Measurements from ENCODE around the gene GRIA4.
"Not testable (repeated sequence)": the region's sequence is repeated elsewhere in the genome, so short reads cannot be mapped to it uniquely, and the experiment has no call there.

Gene GRIA4

DNA sequence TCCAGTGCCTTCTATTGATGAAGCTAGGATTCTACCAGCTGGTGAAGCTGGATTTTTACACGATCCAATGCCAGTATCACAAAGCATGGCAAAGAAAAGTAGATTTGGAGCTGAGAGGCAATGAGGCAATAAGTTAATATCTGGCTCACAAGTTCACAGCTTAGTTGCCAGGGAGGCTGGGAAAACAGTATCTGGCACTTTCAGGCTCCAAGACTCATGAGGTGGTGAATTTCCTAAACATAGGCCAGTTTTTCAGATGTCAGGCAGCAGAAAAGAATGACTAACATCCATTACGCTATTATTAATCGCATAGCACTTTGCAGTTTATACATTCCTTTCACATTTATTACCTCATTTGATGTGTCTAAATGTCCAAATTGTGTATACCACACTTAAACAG is 122.7 kb downstream of the GRIA4 start:
- no peak for DNase-seq

DNA sequence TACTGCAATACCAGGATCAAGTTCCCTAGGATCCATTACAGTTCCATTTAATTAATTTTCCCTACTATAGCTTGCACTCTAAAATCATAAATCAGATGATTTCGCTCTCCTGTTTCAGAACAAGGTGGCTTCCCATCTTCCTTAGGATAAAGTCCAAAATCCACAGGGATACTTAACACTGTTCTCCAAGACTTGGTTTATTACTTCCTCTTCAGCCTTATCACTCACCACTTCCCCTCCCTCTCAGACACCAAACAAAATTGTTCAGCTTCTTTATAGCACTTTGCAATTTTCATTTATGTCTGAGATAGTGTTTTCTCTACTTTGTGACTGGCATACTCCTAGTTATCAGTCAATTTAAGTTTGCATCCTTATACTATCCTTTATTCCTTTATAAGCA is 124.6 kb downstream of the GRIA4 start:
- DNase-seq, result no peak

DNA sequence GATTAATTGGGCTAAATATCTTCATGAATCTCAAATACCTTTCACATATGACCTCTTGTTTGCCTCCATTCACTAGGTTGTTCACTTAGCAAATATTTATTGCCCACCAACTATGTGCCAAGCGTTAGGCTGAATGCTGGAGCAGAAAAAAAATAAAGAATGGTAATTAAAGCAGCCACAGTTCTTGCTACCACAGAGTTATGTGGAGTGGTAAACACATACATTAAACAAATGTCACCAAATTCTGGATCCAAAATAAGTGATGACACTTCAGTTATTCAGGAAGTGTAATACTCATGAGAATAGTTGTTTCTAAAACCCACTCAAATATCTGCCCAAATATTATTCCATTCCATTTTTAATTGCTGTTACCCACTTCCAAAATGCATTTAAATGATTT is 128.4 kb downstream of the GRIA4 start:
- no peak for DNase-seq

DNA sequence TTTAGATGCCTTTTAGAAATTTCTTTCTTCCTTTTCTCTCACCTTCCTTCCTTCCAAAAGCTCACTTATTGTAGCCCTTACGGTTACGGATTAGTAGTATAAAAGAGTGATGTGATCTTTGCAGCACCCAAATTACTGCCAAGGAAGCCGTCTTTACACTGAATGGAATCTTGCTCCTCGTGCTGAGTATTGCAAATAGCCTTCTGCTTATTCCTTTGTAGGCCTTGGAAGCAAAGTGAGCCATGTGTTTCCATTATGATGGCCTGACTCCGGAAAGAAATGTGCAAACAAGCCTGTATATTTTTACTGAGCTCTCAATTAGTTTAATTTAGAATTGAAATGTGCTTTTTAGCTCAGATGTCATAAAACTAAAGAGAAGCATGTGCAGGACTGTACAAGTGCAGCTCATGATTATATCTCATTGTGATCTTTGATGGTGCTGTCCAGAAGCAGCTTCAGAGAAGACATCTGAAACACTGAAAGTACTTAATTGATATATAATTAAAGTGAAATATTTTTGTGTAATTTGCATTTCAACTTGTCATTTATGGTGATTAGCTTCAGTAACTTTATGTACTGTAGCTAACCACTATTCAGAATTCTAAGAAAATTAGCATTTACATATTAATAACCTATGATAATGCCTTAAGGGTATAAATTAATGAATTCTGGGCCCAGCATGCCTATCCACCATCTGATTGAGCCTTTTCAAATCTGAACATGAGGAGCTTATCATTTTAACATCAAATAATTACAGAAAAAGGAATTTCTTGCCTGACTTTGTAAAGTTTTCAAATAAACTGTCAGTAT is 129.3 kb downstream of the GRIA4 start:
- DNase-seq, result no peak

- DNase-seq, result no peak
Measured at GRCh38 chr11:105740164-105740903, 130.5 kb downstream of the GRIA4 start.

GRCh38 chr11:105741488-105742020 is 131.7 kb downstream of the GRIA4 start:
- DNase-seq, result no peak

DNA sequence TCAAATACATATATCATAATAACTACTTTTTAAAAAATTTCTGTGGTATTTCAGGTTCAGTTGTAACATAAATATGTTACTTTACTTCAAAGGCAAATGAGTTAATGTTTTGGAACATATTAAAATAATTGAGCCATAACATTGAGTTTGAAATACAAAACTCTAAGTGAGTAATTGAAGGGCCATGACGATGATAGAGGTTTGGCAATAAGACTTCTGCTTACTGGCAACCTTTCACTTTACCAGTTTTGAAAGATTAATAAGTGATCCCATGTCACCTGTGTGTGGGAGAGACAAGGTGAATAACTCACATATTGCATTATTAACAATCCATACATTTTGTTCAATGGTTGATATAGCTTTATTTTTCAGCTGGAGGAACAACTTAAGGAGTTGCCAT is 144.4 kb downstream of the GRIA4 start:
- DNase-seq, result no peak

- no peak for DNase-seq
Measured at GRCh38 chr11:105754716-105755115, 144.8 kb downstream of the GRIA4 start.

DNA sequence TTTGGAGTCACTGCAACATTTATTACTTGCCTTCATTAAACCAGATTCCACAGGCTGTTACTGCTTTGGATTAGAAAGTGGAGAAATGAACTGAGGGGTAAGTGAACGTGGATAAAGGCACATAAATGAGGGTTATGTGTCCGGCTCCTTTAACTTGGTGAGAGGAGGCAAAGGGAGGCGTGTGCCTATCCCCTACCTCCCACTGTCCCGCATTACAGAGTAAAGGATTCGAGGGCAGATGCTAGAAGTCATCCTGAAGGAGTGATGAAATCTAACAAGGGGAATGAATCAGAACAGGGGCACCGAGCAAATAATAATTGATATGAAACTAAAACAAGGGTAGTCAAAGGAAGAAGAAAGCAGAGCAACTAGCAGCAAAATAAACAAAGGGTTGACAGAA is 147.2 kb downstream of the GRIA4 start:
- no peak for DNase-seq

- no peak for DNase-seq
Measured at GRCh38 chr11:105763594-105763993, 153.7 kb downstream of the GRIA4 start.

DNA sequence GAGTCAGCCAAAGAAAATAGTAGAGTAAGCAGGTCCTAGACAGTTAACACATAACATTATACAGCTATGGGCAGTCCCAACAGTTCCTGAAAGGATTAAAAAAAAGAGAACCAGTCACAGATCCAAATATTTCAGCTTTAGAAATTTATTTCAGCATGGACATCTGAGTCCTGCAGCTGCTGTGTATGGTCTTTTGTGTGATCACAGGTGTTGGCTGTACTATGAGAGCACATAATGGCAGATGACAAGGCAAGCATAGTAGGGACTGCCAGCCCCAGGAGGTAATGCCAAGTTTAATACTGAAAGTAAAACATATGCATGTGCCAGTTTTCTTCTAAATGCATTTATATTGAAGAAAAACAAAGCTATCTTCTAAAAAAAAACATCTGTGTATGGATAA is 158.1 kb downstream of the GRIA4 start:
- DNase-seq, result no peak

GRCh38 chr11:105769627-105770026 is 159.8 kb downstream of the GRIA4 start:
- DNase-seq, result no peak

DNA sequence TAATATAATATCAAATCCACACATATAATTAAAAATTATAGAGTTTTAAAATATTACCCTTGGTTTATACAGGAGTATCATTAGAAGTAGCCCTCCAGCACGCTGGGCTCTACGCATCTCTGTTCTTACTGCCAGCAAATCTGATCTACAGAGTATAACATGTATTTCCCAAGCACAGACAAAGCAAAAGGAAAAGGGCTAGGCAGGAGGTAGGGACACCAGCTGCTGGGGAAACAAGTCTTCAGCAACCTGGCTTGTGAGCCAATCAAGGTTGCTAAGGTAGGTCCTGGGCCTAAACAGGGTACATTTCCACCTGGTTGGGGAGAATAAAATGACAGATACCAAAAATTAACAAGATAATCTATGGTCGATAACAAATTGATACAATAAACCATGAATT is 163.6 kb downstream of the GRIA4 start:
- not testable (repeated sequence) for DNase-seq

DNA sequence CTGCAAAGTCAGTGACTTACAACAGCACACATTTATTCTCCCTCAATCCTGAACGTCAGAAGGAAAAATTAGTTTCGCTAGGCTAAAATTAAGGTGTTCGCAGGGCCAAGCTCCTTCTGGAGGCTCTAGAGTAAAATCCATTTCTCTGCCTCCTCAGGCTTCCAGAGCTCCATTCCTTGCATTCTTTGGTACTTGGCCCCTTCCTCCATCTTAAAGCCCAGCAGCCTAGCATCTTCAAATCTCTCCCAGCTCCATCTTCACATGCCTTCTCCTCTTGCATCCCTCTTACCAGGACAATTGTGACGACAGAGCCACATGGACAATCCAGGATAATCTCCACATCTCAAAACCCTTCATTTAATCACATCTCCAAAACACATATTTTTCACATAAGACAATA is 165.0 kb downstream of the GRIA4 start:
- no peak for DNase-seq

GRCh38 chr11:105780781-105781525 is 171.1 kb downstream of the GRIA4 start:
- DNase-seq, result no peak

GRCh38 chr11:105781807-105782206 is 171.9 kb downstream of the GRIA4 start:
- no peak for DNase-seq

DNA sequence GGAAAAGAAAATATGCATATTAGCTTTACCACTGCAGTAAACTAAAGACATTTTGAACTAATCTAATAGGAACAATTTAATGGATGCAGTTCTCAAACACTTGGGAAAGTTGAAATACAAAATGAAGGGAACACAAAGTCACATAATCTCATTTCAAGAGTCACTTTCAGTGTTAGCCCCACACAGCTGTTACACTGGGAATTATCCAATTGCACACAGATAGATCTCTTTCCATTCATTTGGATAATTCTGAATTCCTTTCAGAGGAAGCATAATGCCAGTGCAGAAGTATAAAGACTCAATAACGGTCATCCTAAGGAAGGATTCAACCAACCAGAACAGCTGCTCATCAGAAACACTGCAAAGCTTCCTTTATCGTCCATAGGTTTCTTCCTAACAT is 173.3 kb downstream of the GRIA4 start:
- no peak for DNase-seq

DNA sequence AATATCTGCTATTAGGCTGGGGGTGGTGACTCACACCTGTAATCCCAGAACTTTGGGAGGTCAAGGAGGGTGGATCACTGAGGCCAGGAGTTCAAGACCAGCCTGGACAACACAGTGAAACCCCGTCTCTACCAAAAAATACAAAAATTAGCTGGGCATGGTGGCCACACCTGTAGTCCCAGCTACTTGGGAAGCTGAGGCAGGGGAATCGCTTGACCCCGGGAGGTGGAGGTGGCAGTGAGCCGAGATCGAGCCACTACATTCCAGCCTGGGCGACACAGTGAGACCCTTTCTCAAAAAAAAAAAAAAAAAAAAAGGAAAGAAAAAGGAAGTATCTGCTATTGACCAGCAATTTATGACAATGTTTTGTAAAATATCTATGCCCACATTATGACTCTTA is 176.0 kb downstream of the GRIA4 start:
- DNase-seq, result not testable (repeated sequence)

DNA sequence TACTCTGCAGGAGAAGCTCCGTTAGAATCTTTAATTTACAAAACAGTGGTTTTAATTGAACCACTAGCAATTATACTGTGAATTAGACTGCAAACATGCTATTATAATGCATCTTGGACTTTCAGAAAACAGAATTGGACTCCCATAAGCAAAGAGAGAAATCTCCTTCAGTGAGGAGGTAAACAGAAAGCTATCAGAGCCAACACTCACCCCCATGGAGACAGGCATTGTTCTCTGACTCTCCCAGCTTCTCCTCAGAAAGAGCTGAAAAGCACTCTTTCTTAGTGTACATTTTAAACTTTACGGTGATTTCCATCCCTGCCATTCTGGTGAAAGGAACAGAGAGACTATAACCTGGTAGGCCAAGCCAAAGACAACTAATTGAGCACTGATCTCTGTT is 176.9 kb downstream of the GRIA4 start:
- DNase-seq, result no peak

- no peak for DNase-seq
Measured at GRCh38 chr11:105789579-105790420, 179.9 kb downstream of the GRIA4 start.

DNA sequence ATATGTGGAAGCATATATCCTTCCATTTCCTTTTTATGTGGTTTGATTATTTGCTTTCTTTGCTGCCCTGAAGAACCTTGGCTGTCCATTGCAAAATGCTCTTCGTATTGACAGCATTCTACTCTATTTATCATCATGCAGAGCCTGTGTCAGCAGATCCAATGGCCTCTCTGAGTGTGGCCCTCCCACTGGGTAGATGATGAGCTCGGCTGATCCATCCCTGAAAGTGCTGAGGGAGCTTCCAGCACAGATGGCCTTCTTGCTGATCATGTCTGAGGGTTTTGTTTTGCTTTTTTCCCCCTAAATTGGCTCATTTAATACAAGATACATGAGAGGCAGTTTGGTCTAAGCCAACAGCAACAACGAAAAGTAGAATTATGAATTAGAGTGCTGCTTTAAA is 181.0 kb downstream of the GRIA4 start:
- no peak for DNase-seq

GRCh38 chr11:105793092-105793491 is 183.2 kb downstream of the GRIA4 start:
- DNase-seq, result no peak

DNA sequence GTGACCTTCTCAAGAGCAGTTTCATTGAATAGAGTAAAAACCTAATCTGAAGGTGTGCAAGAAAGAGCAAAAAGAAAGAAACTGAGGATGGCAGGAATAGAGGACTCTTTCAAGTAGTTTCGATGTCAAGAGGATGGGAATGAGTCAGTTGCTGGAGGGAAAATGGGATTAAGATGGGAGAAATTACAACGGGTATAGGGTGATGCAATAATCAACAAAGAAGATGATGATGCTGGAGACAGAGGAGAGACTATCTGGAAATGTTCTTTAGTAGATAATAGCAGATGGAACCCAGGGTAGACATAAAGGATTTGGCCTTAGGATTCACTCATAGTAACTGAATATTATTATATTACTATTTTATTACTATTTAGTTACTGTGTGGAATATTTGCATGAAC is 189.4 kb downstream of the GRIA4 start:
- no peak for DNase-seq

All from activated CD4-positive, alpha-beta T cell treated with anti-CD3 and anti-CD28 coated beads, Interleukin-2, amount 50 U/mL, for 4 hours (primary cell).